Lower leg skin (tissue), 3 donors: ENCODE measurements around the gene KCNA5.

Experiments used
- CTCF ChIP-seq, 3 donors: fragments of 450-650 bp; IDR thresholded peaks; one replicate each; pipeline ENCODE4 v1.5.1; 2016; ENCODE audit warnings: antibody characterized with exemption in 3 of 3, mild to moderate bottlenecking in 3 of 3, moderate library complexity in 2 of 3
- POLR2A ChIP-seq, 2 donors: fragments of 450-650 bp; IDR thresholded peaks; one replicate each; pipeline ENCODE4 v1.6.1; 2016 to 2017; ENCODE audit warnings: antibody characterized with exemption in 2 of 2, mild to moderate bottlenecking in 1 of 2, moderate library complexity in 1 of 2

DNA sequence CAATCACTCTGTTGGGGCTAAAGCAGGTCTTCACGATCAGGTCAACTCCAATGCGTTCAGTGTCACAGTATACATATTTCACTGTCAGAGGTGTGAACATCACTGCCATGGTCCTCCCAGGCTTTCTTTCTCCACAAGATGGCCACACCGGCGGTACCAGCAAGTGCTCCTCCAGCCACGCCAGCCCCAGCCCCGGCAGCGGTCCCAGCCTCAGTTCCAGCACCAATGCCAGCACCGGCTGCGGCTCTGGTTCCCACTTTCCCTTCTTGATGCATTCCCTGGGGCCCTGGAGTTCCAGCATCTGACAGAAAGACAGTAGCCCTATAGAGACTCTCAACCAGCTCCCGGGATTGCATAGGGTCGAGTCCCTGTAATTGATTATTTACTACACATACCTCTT, 10.9 kb upstream of the KCNA5 start:
- no peak for TF ChIP-seq CTCF (IDR thresholded peaks at IDR 0.05)
- TF ChIP-seq POLR2A (IDR thresholded peaks at IDR 0.05) = no peak
